HepG2 (cell line): Measurements from ENCODE around the gene SMAD3. TPM values are rescaled to one million over a fixed set of nuclear protein-coding genes. Genes with fewer than 3 reads are reported as not detected.
A peak's percentile ranks its signal among the peaks of the same experiment; 100 is the strongest.

Experiments used
- CBX1 ChIP-seq: IDR thresholded peaks from one replicate; pipeline ENCODE4 v1.6.1; 2016; ENCODE audit warnings: antibody characterized with exemption, low read depth
- JARID2 ChIP-seq: sonication (generic); formaldehyde crosslinking; IDR thresholded peaks from 2 replicates; pipeline ENCODE4 v1.8.1; 2023; ENCODE audit warnings: missing genetic modification reagents, inconsistent platforms; ENCODE audit not compliant: insufficient replicate concordance
- NCOR1 ChIP-seq: fragments of 200-600 bp; sonication (generic); IDR thresholded peaks from 2 replicates; pipeline ENCODE4 v1.7.0; 2017; ENCODE audit warnings: antibody characterized with exemption, low read length, borderline replicate concordance
- NR1H2 ChIP-seq: sonication (generic); formaldehyde crosslinking; IDR thresholded peaks from 2 replicates; pipeline ENCODE4 v1.8.1; 2022; ENCODE audit warnings: low read depth, missing genetic modification reagents, borderline replicate concordance
- PLRG1 ChIP-seq: fragments of 450-650 bp; conservative IDR thresholded peaks from 2 replicates; pipeline ENCODE4 v1.6.1; 2016
- RBAK ChIP-seq: sonication (generic); formaldehyde crosslinking; IDR thresholded peaks from 2 replicates; pipeline ENCODE4 v1.5.1; 2020; ENCODE audit warnings: mild to moderate bottlenecking, missing genetic modification reagents
- SKIL ChIP-seq: sonication (generic); formaldehyde crosslinking; IDR thresholded peaks from 2 replicates; pipeline ENCODE4 v1.8.0; 2022; ENCODE audit warnings: missing genetic modification reagents, mild to moderate bottlenecking, moderate library complexity, borderline replicate concordance
- TBL1XR1 ChIP-seq: fragments of 150-350 bp; IDR thresholded peaks from 2 replicates; pipeline ENCODE4 v1.6.1; 2014; ENCODE audit warnings: borderline replicate concordance, low read length; ENCODE audit not compliant: partially characterized antibody
- ZMYM4 ChIP-seq: sonication (generic); formaldehyde crosslinking; IDR thresholded peaks from 2 replicates; pipeline ENCODE4 v1.8.1; 2023; ENCODE audit warnings: mild to moderate bottlenecking, missing genetic modification reagents
- ZNF276 ChIP-seq: sonication (generic); formaldehyde crosslinking; IDR thresholded peaks from 2 replicates; pipeline ENCODE4 v1.4.0; 2020; ENCODE audit warnings: mild to moderate bottlenecking, low read depth, missing genetic modification reagents
- ZNF563 ChIP-seq: sonication (generic); formaldehyde crosslinking; IDR thresholded peaks from 2 replicates; pipeline ENCODE4 v1.8.0; 2022; ENCODE audit warnings: mild to moderate bottlenecking, moderate library complexity, missing genetic modification reagents
- ZNF619 ChIP-seq: sonication (generic); formaldehyde crosslinking; IDR thresholded peaks from 2 replicates; pipeline ENCODE4 v1.4.0; 2020; ENCODE audit warnings: mild to moderate bottlenecking, missing genetic modification reagents
- ZNF710 ChIP-seq: sonication (generic); formaldehyde crosslinking; IDR thresholded peaks from 2 replicates; pipeline ENCODE4 v1.5.0; 2020; ENCODE audit warnings: mild to moderate bottlenecking, missing genetic modification reagents, borderline replicate concordance
- ZNF782 ChIP-seq: sonication (generic); formaldehyde crosslinking; IDR thresholded peaks from 2 replicates; pipeline ENCODE4 v1.4.0; 2020; ENCODE audit warnings: missing genetic modification reagents, mild to moderate bottlenecking, borderline replicate concordance
- polyA plus RNA-seq, 8 experiments: library from polyadenylated mRNA; depleted of rRNA in 3 of 8; stranded (reverse) in 7 of 8; unstranded in 1 of 8; fragments of >200 nt; fragmentation: Illumina TruSeq in 4 of 8; extraction: Trizol in 4 of 8; gene quantifications; 2 replicates each; pipeline versions ENCODE4 v1.2.1 to v1.2.3, GENCODE V29; 2011 to 2016; ENCODE audit warnings: low read depth in 4 of 8, missing spikeins in 1 of 8, mixed read lengths in 1 of 8; ENCODE audit not compliant: insufficient read depth in 1 of 8
- total RNA-seq, 5 experiments: library from RNA; depleted of rRNA; stranded (reverse); fragments of >200 nt; fragmentation: Illumina TruSeq; extraction: Trizol; gene quantifications; 2 replicates each; pipeline ENCODE4 v1.2.3, GENCODE V29; 2016; ENCODE audit warnings: low read depth in 1 of 5
- TF ChIP-seq, protein P1 (sequence below): sonication (generic); formaldehyde crosslinking; IDR thresholded peaks from 2 replicates; pipeline ENCODE4 v1.8.0; 2022; ENCODE audit warnings: mild to moderate bottlenecking, missing genetic modification reagents; ENCODE audit not compliant: insufficient replicate concordance
- TF ChIP-seq, protein P2 (sequence below): sonication (generic); formaldehyde crosslinking; IDR thresholded peaks from 2 replicates; pipeline ENCODE4 v1.5.0; 2020; ENCODE audit warnings: missing genetic modification reagents

Gene SMAD3
- total and polyA plus RNA-seq, 2 of the 13 experiments (the other 11 are each of a cell fraction or from before 2014, with no cell fraction given): 8.6 to 56.3 TPM

- TF ChIP-seq NR1H2 (CRISPR knock-in tag): no peak
- TF ChIP-seq ZNF782 (CRISPR knock-in tag): no peak
- TF ChIP-seq RBAK (CRISPR knock-in tag): no peak
- TF ChIP-seq ZNF710 (CRISPR knock-in tag): peak; percentile 54; the same call in 1 of the 2 replicates
- TF ChIP-seq, protein P1, sequence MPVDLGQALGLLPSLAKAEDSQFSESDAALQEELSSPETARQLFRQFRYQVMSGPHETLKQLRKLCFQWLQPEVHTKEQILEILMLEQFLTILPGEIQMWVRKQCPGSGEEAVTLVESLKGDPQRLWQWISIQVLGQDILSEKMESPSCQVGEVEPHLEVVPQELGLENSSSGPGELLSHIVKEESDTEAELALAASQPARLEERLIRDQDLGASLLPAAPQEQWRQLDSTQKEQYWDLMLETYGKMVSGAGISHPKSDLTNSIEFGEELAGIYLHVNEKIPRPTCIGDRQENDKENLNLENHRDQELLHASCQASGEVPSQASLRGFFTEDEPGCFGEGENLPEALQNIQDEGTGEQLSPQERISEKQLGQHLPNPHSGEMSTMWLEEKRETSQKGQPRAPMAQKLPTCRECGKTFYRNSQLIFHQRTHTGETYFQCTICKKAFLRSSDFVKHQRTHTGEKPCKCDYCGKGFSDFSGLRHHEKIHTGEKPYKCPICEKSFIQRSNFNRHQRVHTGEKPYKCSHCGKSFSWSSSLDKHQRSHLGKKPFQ: peak; percentile 94
- TF ChIP-seq JARID2 (CRISPR knock-in tag): no peak
- TF ChIP-seq, protein P2, sequence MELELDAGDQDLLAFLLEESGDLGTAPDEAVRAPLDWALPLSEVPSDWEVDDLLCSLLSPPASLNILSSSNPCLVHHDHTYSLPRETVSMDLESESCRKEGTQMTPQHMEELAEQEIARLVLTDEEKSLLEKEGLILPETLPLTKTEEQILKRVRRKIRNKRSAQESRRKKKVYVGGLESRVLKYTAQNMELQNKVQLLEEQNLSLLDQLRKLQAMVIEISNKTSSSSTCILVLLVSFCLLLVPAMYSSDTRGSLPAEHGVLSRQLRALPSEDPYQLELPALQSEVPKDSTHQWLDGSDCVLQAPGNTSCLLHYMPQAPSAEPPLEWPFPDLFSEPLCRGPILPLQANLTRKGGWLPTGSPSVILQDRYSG (CRISPR knock-in tag): no peak
- no peak for TF ChIP-seq ZNF619 (CRISPR knock-in tag)
- TF ChIP-seq NCOR1: peak; percentile 89; the same call in 1 of the 2 replicates
- TF ChIP-seq PLRG1: no peak
- peak; percentile 11; the same call in 1 of the 2 replicates for TF ChIP-seq SKIL (CRISPR knock-in tag)
- TF ChIP-seq CBX1: no peak
- TF ChIP-seq ZNF276: no peak
- TF ChIP-seq ZNF563 (CRISPR knock-in tag): no peak
- TF ChIP-seq TBL1XR1: peak; percentile 63
- TF ChIP-seq ZMYM4 (CRISPR knock-in tag): peak; percentile 12
Measured at GRCh38 chr15:67048281-67049279, 16.8 kb upstream of the SMAD3 start (continued).
